IPS-NIHi11 (cell line): ENCODE measurements around the gene SYT12.

Experiments used
- DNase-seq: peaks from one replicate; pipeline ENCODE4 v3.0.0; 2012; ENCODE audit warnings: mixed read lengths, low spot score

Gene SYT12

DNA sequence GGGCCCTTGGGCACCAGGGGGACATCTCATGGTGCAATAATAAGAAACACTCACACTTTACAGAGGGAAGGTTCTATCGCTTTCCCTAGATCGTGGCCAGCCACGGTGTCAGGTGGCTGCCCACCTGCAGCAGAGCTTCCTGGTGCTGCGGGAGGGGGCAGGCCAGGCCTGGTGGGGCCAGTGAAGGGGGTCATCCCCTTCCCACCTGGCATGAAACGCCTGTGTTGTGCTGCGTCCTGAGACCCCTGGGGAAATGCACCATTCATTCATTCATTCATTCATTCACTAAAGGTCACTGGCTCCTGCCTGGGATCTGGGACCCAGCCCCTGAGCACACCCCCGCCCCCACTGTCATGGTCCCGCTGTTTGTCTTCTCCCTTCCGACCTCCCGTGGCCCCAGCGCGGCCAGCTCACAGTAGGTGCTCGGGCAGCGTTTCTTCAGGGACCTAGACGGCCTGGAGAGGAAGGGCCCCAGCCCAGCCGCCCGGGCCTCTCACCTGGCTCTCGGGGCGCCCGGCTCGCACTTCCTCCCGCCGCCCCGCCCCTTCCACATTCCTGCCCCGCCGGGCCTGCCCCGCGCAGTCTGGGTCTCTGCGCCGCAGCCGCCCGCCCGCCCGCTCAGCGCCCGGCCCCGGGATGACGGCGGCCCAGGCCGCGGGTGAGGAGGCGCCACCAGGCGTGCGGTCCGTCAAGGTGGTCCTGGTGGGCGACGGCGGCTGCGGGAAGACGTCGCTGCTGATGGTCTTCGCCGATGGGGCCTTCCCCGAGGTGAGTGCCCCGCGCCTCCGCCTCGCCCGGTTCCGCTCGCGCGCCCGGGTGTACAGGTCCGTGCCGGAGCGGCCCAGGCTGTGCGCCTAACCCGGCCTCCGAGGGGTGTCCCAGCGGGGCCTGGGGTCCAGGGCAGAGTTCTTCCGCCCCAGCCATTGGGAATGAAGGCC, 33.6 kb downstream of the SYT12 start, which contains the start of gene RHOD:
RHOD (plus strand) TSS at position 581 of the 938 bp plus-strand sequence; CDS start at position 637, 56 bp downstream.
- peak; percentile 93 for DNase-seq

DNA sequence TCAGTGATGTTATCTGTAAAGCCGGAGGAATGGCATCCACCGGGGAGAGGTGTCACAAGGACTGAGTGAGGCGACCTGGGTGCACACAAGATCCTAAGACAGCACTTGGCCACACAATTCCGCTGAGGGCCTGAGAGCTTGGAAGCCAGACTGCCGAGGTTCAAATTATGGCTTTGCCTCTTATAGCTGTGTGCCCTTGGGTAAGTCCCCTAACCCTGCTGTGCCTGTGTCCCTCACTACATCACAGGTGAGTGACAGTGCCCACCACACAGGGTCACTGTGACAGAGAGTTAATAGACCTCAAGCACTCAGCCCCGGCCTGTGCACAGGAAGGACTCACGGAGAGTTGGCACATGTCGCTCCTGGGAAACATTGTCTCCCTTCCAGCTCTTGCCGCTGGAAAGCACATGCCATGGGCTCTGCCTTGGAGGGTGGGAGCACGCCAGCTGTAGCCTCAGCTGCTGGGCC, 34.3 kb downstream of the SYT12 start:
- DNase-seq: no peak

DNA sequence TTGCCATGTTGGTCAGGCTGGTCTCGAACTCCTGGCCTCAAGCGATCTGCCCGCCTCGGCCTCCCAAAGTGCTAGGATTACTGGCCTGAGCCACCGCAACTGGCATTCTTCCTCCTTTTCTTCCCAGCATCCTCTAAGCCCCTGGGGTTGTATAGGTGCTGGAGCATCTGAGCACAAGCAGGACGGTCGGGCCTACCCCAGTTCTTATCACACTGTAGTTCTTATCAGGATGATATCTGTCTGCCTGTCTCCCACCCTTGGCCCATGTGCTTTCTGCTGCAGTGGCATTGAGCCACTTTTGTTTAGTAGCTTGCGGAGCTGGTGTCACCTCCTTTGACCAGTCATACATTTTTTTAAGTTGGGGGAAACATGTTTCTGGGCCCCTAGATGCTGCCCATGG, 35.6 kb downstream of the SYT12 start:
- DNase-seq: no peak

DNA sequence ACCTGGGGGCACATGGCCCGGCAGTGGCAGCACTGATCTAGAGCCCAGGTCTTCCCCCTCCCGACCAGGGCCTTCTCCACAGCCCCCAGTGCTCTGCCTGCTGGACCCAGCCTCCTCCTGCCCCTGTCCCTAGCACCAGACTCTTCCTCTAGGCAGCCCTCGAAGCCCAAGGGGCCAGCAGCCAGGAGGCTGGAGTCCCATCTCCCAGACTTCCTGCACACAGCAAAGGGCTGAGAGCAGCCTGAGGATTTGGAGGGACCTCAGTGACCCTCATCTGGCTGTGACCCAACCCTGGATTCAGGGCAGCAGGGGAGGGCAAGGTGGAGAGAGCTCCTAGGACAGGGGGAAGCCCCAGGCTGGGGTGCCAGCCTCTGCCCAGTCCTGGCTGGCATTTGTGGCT, 36.7 kb downstream of the SYT12 start:
- no peak for DNase-seq

DNA sequence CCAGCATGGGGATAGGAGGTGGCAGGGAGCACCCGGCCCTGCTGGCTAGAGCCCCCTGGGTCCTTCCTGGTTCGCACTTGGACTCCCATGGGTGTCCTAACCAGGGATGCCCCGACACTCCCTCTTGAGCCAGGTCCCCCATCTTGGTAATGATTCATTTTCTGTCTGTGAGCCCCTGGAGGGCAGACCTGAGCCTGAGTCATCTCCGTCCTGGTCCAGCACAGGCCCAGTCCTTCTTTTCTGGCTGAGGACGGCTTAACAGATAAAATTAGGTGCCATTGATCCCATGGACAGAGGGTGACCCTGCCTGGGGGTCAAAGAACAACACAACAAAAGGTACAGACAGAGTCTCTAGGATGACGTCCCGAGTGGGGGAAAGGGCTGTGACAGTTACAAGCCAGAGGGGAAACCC, 37.2 kb downstream of the SYT12 start:
- no peak for DNase-seq

DNA sequence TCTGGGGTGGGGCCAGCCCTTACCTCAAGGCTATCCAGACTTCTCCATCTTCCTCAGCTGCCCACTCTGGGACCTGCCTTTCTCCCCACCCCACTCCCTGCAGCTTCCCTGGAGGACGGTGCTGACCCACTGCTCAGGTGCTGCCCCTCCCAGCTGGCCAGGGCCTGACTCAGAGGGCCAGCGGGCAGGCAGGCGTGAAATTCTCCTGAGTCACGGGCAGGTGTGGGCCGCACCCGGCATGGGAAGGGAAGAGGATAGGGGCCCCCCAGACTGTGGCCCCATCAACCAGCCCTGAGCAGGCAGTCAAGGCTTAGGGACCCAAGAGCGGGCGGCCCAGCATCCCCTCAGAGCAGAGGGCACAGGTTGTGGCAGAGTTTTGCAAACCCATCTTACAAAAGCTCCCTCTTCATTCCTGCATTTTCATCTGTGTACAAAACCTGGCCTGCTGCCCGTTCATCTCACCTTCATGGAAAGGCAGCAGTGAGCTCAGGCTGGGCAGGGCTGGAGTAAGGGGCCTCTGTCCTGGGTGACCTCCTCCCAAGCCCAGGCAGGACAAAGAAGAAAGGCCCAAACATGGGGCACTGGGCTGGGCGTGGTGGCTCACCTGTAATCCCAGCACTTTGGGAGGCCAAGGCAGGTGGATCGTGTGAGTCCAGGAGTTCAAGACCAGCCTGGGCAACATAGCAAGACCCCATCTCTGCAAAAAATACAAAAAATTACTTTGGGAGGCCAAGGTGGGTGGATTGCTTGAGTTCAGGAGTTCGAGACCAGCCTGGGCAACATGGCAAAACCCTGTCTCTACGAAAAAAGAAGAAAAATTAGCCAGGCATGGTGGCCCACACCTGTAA, 39.8 kb downstream of the SYT12 start:
- peak; percentile 41 for DNase-seq

DNA sequence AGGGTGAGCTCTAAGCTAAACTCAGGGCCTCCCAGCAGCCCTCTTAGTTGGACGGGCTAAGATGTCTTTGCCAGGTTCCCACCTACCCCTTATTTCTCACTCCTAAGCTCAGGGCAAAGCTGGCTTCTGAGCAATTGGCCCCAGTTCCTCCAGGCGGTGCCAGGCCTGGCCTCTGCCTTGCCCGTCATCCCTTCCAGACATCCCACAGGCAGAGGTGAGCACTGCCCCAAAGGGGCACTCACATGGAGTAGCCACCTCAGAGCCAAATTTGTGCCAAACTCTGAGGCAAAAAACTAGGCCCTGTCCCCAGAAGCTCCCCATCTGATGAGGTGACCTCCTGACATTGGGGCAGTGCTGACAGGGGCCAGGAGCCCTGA, 43.4 kb downstream of the SYT12 start:
- no peak for DNase-seq

DNA sequence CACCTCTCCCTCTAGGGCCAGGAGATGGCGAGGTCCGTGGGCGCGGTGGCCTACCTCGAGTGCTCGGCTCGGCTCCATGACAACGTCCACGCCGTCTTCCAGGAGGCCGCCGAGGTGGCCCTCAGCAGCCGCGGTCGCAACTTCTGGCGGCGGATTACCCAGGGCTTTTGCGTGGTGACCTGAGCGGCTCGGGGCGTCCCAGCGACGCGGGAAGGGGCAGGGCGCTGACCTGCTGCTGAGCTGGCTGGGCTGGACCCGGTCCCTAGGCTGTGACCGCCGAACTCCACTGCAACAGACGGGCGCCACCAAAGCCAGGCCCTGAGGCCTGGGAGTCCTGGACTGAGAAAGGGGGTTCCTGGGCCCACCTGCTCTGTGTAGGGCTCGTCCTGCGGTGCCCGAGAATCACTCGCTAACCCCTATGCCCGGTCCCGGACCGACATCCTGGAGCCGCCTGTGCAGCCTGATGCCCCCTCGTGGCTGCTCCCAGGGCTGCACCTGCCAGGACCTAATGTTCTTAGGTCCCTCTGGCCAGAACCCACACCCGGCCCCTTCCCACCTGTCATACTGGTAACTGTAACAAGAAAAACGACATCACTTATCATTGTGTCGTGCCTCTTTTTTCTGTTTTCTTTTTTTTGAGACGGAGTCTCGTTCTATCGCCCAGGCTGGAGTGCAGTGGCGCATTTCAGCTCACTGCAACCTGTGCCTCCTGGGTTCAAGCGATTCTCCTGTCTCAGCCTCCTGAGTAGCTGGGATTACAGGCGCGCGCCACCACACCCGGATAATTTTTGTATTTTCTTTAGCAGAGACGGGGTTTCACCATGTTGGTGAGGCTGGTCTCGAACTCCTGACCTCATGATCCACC, 48.7 kb downstream of the SYT12 start:
- DNase-seq: peak; percentile 99

DNA sequence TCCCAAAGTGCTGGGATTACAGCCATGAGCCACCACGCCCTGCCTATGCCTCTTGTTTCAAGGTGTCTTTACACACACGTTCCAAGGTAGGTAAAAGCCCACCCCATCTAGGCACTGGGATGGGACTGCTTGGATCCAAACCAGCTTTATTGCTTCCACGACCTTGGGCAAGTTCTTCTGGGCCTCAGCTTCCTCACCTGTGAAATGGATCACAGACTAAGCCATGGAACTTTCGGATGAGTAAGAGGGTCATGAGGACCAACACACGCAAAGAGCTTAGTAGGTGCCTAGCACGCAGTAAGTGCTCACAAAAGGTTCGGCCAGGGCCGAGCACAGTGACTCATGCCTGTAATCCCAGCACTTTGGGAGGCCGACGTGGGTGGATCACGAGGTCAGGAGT, 49.4 kb downstream of the SYT12 start:
- DNase-seq: no peak

DNA sequence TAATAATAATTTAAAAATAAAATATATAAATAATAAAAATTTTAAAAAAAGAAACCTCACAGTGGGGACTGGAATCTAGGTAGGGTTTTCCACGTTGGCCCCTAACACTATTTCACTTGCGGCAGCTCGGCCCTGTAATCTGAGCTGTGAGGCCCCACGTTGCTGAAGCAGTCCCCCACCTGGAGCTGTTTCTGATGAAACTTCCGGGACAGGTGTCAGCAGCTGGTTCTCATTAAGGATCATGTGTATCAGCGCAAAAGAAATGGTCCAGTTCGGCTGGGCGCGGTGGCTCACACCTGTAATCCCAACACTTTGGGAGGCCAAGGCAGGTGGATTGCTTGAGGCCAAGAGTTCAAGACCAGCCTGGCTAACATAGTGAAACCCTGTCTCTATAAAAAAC, 51.0 kb downstream of the SYT12 start:
- no peak for DNase-seq

DNA sequence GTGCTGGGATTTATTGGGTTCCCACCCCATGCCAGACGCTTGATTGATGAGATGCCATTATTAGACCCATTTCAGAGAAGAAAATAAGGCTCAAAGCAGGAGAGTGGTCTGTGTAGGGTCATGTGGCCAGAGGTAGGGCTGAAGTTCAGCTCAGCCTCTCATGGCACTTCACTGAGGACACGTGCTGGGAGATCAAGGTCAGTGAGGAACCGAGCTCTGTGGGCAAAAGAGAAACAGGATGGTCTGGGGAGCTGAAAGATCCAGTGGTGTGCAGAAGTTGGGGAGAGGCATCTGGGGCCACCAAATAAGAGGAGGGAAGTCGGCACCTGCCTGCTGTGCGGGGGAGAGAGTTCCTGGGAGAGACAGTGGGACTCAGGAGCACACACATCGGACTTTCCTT, 53.3 kb downstream of the SYT12 start:
- no peak for DNase-seq

DNA sequence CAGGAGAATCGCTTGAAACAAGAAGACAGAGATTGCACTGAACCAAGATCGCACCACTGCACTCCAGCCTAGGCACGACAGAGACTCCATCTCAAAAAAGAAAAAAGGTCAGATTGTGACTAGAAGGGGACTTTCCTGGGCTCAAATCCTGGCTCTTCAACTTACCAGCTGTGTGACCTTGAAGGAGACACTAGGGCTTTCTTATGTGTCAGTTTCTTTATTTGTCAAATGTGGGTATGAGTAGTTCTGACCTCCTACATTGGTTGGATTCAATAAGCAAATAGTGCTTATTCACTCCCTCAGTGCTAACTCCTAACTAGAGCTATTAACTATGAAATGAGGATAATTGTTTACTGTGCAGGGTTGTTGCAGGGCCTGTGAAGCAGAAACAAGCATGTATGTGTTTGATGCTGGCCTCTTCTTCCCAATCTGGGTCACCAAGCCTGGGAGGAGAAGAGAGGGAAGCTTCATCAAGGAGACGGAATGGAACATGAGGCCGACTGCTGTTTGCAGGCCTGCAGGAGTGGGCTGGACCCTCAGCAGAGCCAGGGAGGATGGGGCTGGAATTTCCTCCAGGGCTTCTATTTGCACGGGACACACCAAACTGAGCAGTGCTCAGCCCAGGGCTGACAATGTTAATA, 56.3 kb downstream of the SYT12 start:
- DNase-seq: no peak

DNA sequence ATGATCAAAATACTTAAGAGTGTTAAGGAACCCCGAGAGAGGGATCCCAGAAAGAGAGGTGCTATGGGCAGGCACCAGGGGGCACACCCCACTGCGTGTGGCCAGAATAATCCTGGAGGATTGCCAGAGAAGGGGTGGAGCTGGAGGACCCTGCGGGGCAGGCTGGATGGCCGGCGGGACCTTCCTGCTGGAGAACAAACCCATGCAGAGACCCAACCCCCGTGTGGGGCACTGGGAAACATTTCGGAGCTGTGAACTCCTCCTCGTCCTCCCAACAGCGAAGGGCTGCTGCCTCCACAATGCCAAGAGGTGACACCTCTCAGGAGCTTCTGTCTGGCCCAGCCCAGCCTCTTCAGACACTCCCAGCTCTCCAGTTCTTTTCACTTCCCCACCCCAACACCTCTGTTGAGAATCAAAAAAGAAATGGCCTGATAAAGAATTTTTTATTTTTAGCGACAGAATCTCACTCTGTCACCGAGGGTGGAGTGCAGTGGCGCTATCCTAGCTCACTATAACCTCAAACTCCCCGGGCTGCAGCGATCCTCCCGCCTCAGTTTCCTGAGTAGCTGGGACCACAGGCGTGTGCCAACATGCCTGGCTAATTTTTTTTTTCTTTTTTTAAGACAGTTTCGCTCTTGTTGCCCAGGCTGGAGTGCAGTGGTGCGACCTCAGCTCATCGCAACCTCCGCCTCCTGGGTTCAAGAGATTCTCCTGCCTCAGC, 59.3 kb downstream of the SYT12 start:
- DNase-seq: peak; percentile 48

DNA sequence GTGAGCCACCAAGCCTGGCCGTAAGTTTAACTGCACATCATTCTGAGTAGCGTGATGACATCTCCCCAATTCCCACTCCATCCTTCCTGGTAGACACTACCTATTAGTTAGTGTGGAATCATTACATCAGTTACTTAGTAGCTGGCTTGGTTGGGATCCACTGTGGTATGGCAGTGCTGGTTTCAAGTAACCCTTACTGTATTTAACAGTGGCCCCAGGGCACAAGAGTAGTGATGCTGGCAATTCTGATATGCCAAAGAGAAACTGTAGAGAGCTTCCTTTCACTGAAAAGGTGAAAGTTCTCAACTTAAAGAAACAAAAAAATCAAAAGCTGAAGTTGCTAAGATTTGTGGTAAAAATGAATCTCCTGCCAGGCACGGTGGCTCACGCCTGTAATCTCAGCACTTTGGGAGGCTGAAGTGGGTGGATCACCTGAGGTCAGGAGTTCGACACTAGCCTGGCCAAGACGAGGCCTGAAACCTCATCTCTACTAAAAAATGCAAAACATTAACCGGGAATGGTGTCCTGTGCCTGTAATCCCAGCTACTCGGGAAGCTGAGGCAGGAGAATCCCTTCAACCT, 60.9 kb downstream of the SYT12 start:
- no peak for DNase-seq

DNA sequence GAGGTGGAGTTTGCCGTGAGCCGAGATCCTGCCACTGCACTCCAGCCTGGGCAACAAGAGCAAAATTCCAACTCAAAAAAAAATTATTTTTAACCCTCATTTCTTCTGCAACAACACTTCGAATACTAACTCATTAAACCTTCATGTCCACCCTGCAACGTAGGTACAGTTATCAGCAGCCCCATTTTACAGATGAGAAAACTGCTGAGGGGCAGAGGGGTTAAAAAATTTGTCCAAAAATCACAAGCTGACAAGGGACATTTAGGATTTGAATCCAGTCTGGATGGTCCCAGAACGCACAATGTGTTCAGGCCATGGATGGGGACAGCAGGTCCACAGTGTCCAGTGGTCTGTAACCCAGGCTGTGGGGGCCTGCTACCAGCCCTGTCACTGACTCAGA, 62.7 kb downstream of the SYT12 start:
- no peak for DNase-seq

DNA sequence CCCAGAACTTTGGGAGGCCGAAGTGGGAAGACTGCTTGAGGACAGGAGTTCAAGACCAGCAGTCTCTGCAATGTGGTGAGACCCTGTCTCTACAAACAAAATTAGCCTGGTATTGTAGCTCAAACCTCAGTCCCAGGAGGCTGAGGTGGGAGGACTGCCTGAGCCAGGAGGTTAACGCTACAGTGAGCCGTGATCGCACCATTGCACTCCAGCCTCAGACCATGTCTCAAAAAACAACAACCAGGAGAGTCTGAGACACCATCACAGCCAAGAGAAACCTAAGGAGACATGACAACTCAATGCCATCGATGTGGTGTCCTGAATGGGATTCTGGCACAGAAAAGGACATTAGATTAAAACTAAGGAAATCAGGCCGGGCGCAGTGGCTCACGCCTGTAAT, 67.8 kb downstream of the SYT12 start:
- no peak for DNase-seq

DNA sequence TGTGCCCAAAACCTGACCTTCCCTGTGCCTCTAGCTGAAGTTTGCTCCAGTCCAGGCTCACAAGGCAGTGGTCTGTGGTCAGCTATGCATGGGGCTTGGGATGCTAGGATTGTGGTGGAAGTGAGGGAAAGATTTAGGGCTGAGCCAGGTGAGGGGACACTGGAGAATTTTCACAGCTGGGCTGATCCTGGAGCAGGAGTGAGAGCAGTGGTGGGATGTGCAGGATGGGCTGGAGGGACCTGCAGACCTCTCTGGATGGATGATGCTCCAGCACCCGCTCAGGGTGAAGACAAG, 72.2 kb downstream of the SYT12 start:
- DNase-seq: no peak

DNA sequence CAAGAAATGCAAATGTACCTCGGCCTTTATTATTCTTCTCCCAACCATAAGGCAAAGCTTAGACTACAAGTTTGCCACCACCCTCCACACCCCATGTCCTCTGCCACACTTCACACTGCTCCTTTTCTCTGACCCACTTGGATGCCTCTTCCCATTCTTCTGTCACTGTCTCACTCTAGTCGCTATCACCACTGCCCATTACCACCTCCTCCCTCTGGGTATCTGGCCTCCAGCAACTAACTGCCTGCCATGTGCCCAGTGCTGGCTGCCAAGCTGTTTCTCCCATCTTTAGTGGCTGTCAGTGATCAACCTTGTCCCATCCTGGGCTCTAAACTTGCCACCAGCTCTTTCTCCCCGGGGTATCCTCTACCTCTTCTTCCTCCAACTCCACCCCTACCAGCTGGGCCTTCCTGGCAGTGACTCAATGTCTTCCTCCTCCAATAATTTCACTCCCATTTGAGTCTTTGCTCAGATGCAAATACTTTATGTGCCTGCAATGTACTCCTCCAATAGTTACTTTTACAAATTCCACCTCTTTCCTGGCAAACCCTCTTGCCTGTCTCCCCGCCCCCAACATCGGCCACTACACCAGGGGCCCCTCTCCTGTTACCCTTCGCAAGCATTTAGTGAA, 76.0 kb downstream of the SYT12 start:
- no peak for DNase-seq

DNA sequence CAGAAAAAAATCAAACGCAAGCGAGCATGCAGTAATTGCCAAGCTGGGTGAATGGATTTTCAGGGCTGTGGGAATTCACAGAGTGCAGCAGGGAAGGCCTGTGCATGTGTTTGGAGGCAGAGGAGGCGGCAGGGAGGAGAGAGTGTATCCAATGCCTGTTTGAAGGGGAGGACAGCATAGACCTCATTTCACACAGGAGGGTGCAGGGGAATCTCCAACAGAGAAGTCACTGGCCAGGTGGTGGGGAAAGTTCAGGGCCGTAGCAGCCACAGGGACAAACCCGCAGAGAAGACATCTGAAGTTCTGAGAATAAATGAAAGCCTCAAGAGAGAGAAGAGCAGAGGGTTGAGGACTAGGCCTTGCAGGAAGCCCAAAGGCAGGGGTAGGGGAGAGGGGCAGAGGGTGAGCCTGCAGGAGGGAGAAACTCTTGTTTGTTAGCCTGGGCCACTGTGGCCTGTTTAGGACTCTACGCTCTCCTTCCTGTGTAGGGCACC, 76.9 kb downstream of the SYT12 start:
- no peak for DNase-seq
